Measurements from ENCODE around the gene SYMPK. TPM values are rescaled to one million over a fixed set of nuclear protein-coding genes. Genes with fewer than 3 reads are reported as not detected.
"Not testable (repeated sequence)": the region's sequence is repeated elsewhere in the genome, so short reads cannot be mapped to it uniquely, and the experiment has no call there.

The SYMPK gene
- total RNA-seq, 1 donor from 2014 or later, result 114 TPM

GRCh38 chr19:45899919-45900589 is 37.1 kb upstream of the SYMPK start:
- no peaks in the 10 kb centered on the region for H3K9me3 Mint-ChIP-seq (ENCODE audit: low read depth)
- TF ChIP-seq CTCF (IDR thresholded peaks at IDR 0.05; ENCODE audit: unreplicated experiment), result no peak
- H3K36me3 Mint-ChIP-seq (ENCODE audit: insufficient read depth), result peaks cover 22% of the 10 kb centered on the region
- H3K4me1 Mint-ChIP-seq (ENCODE audit: low read depth), result peaks cover 2% of the 10 kb centered on the region
- H3K27ac Mint-ChIP-seq, result no peak overlapping the region
- no peak for DNase-seq (ENCODE audit: low spot score, unreplicated experiment)
- H3K4me3 Mint-ChIP-seq (ENCODE audit: low read depth), result no peak overlapping the region
- H3K27me3 Mint-ChIP-seq, result peaks cover 9% of the 10 kb centered on the region

GRCh38 chr19:45899253-45899652 is 36.3 kb upstream of the SYMPK start:
- H3K4me3 Mint-ChIP-seq (ENCODE audit: low read depth), result no peak overlapping the region
- no peak for TF ChIP-seq CTCF (IDR thresholded peaks at IDR 0.05; ENCODE audit: unreplicated experiment)
- peaks cover 24% of the 10 kb centered on the region for H3K36me3 Mint-ChIP-seq (ENCODE audit: insufficient read depth)
- H3K4me1 Mint-ChIP-seq (ENCODE audit: low read depth), result peaks cover 2% of the 10 kb centered on the region
- peaks cover 9% of the 10 kb centered on the region for H3K27me3 Mint-ChIP-seq
- H3K27ac Mint-ChIP-seq, result no peak overlapping the region
- H3K9me3 Mint-ChIP-seq (ENCODE audit: low read depth), result no peaks in the 10 kb centered on the region
- no peak for DNase-seq (ENCODE audit: low spot score, unreplicated experiment)

- no peak for TF ChIP-seq CTCF (IDR thresholded peaks at IDR 0.05; ENCODE audit: unreplicated experiment)
- H3K4me1 Mint-ChIP-seq (ENCODE audit: low read depth), result peaks cover 2% of the 10 kb centered on the region
- H3K27me3 Mint-ChIP-seq, result peaks cover 6% of the 10 kb centered on the region
- no peak overlapping the region for H3K27ac Mint-ChIP-seq
- H3K4me3 Mint-ChIP-seq (ENCODE audit: low read depth), result no peak overlapping the region
- no peaks in the 10 kb centered on the region for H3K9me3 Mint-ChIP-seq (ENCODE audit: low read depth)
- peaks cover 26% of the 10 kb centered on the region for H3K36me3 Mint-ChIP-seq (ENCODE audit: insufficient read depth)
- DNase-seq (ENCODE audit: low spot score, unreplicated experiment), result no peak
Observed at GRCh38 chr19:45897261-45897812, 34.4 kb upstream of the SYMPK start.

GRCh38 chr19:45895983-45896599 is 33.1 kb upstream of the SYMPK start:
- H3K27me3 Mint-ChIP-seq; DNase-seq (ENCODE audit: low spot score, unreplicated experiment); H3K9me3 Mint-ChIP-seq (ENCODE audit: low read depth); H3K4me1 Mint-ChIP-seq (ENCODE audit: low read depth); H3K27ac Mint-ChIP-seq; H3K4me3 Mint-ChIP-seq (ENCODE audit: low read depth): not testable (repeated sequence)
- peaks cover 26% of the 10 kb centered on the region for H3K36me3 Mint-ChIP-seq (ENCODE audit: insufficient read depth)

GRCh38 chr19:45895519-45895972 is 32.6 kb upstream of the SYMPK start:
- TF ChIP-seq CTCF (IDR thresholded peaks at IDR 0.05; ENCODE audit: unreplicated experiment), result no peak
- H3K36me3 Mint-ChIP-seq (ENCODE audit: insufficient read depth), result peaks cover 21% of the 10 kb centered on the region

More at GRCh38 chr19:45895519-45895972, 32.6 kb upstream of the SYMPK start:
- H3K4me3 Mint-ChIP-seq (ENCODE audit: low read depth), result no peak overlapping the region
- H3K27ac Mint-ChIP-seq, result no peak overlapping the region
- DNase-seq (ENCODE audit: low spot score, unreplicated experiment), result no peak
- no peaks in the 10 kb centered on the region for H3K4me1 Mint-ChIP-seq (ENCODE audit: low read depth)
- H3K27me3 Mint-ChIP-seq, result peaks cover under 1% of the 10 kb centered on the region
- H3K9me3 Mint-ChIP-seq (ENCODE audit: low read depth), result no peaks in the 10 kb centered on the region

Measured in progenitor cell of endocrine pancreas (in vitro differentiated cells).